ENCODE measurements around the gene C11orf58. TPM values are rescaled to one million over a fixed set of nuclear protein-coding genes. Genes with fewer than 3 reads are reported as not detected.

Gene C11orf58
- total RNA-seq, 1 donor from 2014 or later: 40.9 TPM

GRCh38 chr11:16794047-16794818 is 55.8 kb downstream of the C11orf58 start:
- no peaks in the 10 kb centered on the region for H3K36me3 ChIP-seq
- DNase-seq (ENCODE audit: low spot score in 2 of 2): no peak
- TF ChIP-seq, protein P1, sequence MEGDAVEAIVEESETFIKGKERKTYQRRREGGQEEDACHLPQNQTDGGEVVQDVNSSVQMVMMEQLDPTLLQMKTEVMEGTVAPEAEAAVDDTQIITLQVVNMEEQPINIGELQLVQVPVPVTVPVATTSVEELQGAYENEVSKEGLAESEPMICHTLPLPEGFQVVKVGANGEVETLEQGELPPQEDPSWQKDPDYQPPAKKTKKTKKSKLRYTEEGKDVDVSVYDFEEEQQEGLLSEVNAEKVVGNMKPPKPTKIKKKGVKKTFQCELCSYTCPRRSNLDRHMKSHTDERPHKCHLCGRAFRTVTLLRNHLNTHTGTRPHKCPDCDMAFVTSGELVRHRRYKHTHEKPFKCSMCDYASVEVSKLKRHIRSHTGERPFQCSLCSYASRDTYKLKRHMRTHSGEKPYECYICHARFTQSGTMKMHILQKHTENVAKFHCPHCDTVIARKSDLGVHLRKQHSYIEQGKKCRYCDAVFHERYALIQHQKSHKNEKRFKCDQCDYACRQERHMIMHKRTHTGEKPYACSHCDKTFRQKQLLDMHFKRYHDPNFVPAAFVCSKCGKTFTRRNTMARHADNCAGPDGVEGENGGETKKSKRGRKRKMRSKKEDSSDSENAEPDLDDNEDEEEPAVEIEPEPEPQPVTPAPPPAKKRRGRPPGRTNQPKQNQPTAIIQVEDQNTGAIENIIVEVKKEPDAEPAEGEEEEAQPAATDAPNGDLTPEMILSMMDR (IDR thresholded peaks at IDR 0.05): no peak
- peak overlapping the region in 1 of 2 donors; percentile 34 for H3K27ac ChIP-seq
- intact Hi-C loops (cut with DNase I): loop anchor here (5.0 kb wide), 1 partner anchor 413 kb away; the partner anchor contains the start of gene PIK3C2A
- H3K27me3 ChIP-seq: no peaks in the 10 kb centered on the region
- no peaks in the 10 kb centered on the region for H3K9me3 ChIP-seq
- H3K4me1 ChIP-seq: peaks cover 20 to 25% of the 10 kb centered on the region in 2 donors
- no peak overlapping the region for H3K4me3 ChIP-seq

GRCh38 chr11:16795146-16795545 is 56.7 kb downstream of the C11orf58 start:
- Histone ChIP-seq H3K4me3 (no peak overlapping the region), H3K27me3 (no peaks in the 10 kb centered on the region), H3K4me1 (peaks cover 20 to 25% of the 10 kb centered on the region in 2 donors), H3K36me3 (no peaks in the 10 kb centered on the region), H3K27ac (peak overlapping the region; percentile 30 to 34), H3K9me3 (no peaks in the 10 kb centered on the region)
- TF ChIP-seq, protein P1 (IDR thresholded peaks at IDR 0.05): no peak
- intact Hi-C loops (cut with DNase I): no loop called here
- no peak for DNase-seq (ENCODE audit: low spot score in 2 of 2)

- H3K9me3 ChIP-seq: no peaks in the 10 kb centered on the region
- peaks cover 12 to 20% of the 10 kb centered on the region in 2 donors for H3K4me1 ChIP-seq
- H3K27me3 ChIP-seq: no peaks in the 10 kb centered on the region
- no peak overlapping the region for H3K27ac ChIP-seq
- TF ChIP-seq, protein P1 (IDR thresholded peaks at IDR 0.05): no peak
- H3K36me3 ChIP-seq: no peaks in the 10 kb centered on the region
- H3K4me3 ChIP-seq: no peak overlapping the region
- DNase-seq (ENCODE audit: low spot score in 2 of 2): no peak
- intact Hi-C loops (cut with DNase I): no loop called here
Measured at GRCh38 chr11:16796311-16796710, 57.9 kb downstream of the C11orf58 start.

DNA sequence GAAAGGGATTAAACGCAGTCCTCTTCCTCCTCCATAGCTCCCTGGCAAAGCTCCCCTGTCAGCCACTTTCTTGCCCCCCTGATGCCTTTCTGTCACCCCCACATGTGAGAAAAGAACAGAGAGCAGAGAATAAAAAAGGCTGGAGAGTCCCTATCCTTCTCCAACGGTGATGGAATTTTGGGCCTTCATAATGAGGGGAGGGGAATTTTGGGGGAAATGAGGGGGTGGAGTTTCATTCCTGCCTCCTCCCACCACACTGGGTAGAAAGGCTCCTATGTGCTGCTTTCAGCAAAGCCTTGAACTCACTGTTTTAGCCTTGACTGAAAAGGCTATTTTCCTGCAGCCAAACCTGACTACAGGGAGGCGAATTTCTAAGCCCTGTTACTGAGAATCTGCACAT is 59.3 kb downstream of the C11orf58 start:
- Histone ChIP-seq H3K9me3 (no peaks in the 10 kb centered on the region), H3K4me3 (no peak overlapping the region), H3K36me3 (peaks cover 0 to 3% of the 10 kb centered on the region in 2 donors), H3K27ac (no peak overlapping the region), H3K27me3 (no peaks in the 10 kb centered on the region), H3K4me1 (peaks cover 5 to 9% of the 10 kb centered on the region in 2 donors)
- intact Hi-C loops (cut with DNase I): no loop called here
- DNase-seq (ENCODE audit: low spot score in 2 of 2): no peak
- TF ChIP-seq, protein P1 (IDR thresholded peaks at IDR 0.05): no peak

- no peaks in the 10 kb centered on the region for H3K4me1 ChIP-seq
- DNase-seq (ENCODE audit: low spot score in 2 of 2): no peak
- no peak overlapping the region for H3K27ac ChIP-seq
- TF ChIP-seq, protein P1 (IDR thresholded peaks at IDR 0.05): no peak
- H3K27me3 ChIP-seq: no peaks in the 10 kb centered on the region
- intact Hi-C loops (cut with DNase I): no loop called here
- no peak overlapping the region for H3K4me3 ChIP-seq
- peaks cover 0 to 3% of the 10 kb centered on the region in 2 donors for H3K36me3 ChIP-seq
- H3K9me3 ChIP-seq: no peaks in the 10 kb centered on the region
Measured at GRCh38 chr11:16799221-16799620, 60.8 kb downstream of the C11orf58 start.
